ENCODE results near the gene SLC51B. TPM values are rescaled to one million over a fixed set of nuclear protein-coding genes. Genes with fewer than 3 reads are reported as not detected.

Gene SLC51B
- polyA plus RNA-seq, 3 donors, result not detected

DNA sequence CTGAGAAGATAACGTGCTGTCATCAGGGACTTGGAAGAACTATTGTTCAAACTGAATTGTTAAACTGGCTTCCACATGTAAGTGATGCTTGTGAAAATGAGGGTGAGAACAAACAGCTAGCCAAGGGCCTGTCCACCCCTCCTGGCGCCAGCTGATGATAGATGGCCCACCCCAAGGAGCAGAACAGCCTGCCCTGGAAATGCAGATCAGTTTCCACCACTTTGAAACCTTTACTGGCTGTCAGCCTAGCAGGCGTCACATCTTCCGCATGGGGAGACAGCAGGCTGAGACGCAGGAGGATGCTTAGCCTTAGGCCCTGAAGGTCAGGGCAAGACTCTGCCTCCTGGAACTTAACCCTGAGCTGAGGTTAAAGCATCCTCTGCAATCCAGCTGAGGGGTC is 6.4 kb upstream of the SLC51B start:
- no peaks in the 10 kb centered on the region for H3K27me3 ChIP-seq (ENCODE audit: control insufficient read depth in 2 of 2, insufficient read depth in 2 of 2, low read length in 2 of 2)
- H3K9ac ChIP-seq (ENCODE audit: insufficient read depth, low read length, poor library complexity, severe bottlenecking), result no peak overlapping the region
- DNase-seq, result no peak
- no peaks in the 10 kb centered on the region for H4K20me1 ChIP-seq (ENCODE audit: insufficient read depth, low read length)
- Mint-ChIP-seq H3K27ac (no peak overlapping the region), H3K4me1 (no peaks in the 10 kb centered on the region), H3K9me3 (peaks cover 0 to 1% (median 0%) of the 10 kb centered on the region in 7 donors), H3K36me3 (no peaks in the 10 kb centered on the region), H3K4me3 (no peak overlapping the region), H3K27me3 (ENCODE audit: low read depth in 3 of 3) (peaks cover 1 to 5% (median 3%) of the 10 kb centered on the region in 3 donors)
- WGBS (ENCODE audit: insufficient coverage), result 82% methylated on average over 5 of the region's 5 CpGs
- TF ChIP-seq, protein P1, sequence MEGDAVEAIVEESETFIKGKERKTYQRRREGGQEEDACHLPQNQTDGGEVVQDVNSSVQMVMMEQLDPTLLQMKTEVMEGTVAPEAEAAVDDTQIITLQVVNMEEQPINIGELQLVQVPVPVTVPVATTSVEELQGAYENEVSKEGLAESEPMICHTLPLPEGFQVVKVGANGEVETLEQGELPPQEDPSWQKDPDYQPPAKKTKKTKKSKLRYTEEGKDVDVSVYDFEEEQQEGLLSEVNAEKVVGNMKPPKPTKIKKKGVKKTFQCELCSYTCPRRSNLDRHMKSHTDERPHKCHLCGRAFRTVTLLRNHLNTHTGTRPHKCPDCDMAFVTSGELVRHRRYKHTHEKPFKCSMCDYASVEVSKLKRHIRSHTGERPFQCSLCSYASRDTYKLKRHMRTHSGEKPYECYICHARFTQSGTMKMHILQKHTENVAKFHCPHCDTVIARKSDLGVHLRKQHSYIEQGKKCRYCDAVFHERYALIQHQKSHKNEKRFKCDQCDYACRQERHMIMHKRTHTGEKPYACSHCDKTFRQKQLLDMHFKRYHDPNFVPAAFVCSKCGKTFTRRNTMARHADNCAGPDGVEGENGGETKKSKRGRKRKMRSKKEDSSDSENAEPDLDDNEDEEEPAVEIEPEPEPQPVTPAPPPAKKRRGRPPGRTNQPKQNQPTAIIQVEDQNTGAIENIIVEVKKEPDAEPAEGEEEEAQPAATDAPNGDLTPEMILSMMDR (IDR thresholded peaks at IDR 0.05), result no peak
- H3K36me3 ChIP-seq (replicated peaks in 1 of 2; ENCODE audit: control insufficient read depth in 1 of 2, insufficient read depth in 2 of 2, low read length in 2 of 2), result no peaks in the 10 kb centered on the region
- no peak overlapping the region for H3K4me2 ChIP-seq (replicated peaks; ENCODE audit: extremely low read depth, low read length, poor library complexity, severe bottlenecking)
- H3K79me2 ChIP-seq (ENCODE audit: insufficient read depth, low read length), result no peaks in the 10 kb centered on the region
- no peak overlapping the region for H3K27ac ChIP-seq (ENCODE audit: low read depth in 1 of 2, low read length in 2 of 2)
- intact Hi-C loops (cut with micrococcal nuclease), result loop anchor here in 1 of 2 donors (10.0 kb wide), 1 partner anchor 256 kb away; the partner anchor contains the start of gene RNU5A-1
- peaks cover 0 to under 1% of the 10 kb centered on the region in 2 donors for H3K4me1 ChIP-seq (ENCODE audit: control insufficient read depth in 1 of 2, insufficient read depth in 2 of 2, low read length in 2 of 2)
- H2AFZ ChIP-seq (ENCODE audit: insufficient read depth, low read depth, low read length, poor library complexity, severe bottlenecking), result no peak overlapping the region
- no peak overlapping the region for H3K4me3 ChIP-seq (replicated peaks in 1 of 3; ENCODE audit: low read depth in 2 of 3, low read length in 3 of 3)
- no peaks in the 10 kb centered on the region for H3K9me3 ChIP-seq (replicated peaks in 1 of 2; ENCODE audit: control insufficient read depth in 1 of 2, insufficient read depth in 1 of 2, low read length in 2 of 2)

DNA sequence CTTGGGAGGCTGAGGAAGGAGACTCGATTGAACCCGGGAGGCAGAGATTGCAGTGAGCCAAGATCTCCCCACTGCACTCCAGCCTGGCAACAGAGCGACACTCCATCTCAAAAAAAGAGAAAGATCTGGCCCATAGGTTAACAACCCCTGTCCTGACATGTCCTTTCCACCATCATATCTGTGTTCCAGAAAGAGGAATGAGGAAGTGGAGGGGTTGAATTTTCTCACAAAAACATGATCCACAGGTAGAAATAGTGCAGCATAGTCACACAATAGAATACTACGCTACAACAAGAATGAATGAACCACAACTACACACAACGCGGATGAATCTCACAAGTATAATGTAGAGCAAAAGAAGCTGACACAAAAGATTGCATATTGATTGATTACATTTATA is 4.7 kb upstream of the SLC51B start:
- Mint-ChIP-seq H3K4me3 (no peak overlapping the region), H3K27me3 (ENCODE audit: low read depth in 3 of 3) (peaks cover 2 to 7% (median 3%) of the 10 kb centered on the region in 3 donors), H3K4me1 (no peaks in the 10 kb centered on the region), H3K9me3 (peaks cover 0 to 1% (median 0%) of the 10 kb centered on the region in 7 donors), H3K27ac (no peak overlapping the region), H3K36me3 (no peaks in the 10 kb centered on the region)
- Histone ChIP-seq H3K4me2 (replicated peaks; ENCODE audit: extremely low read depth, low read length, poor library complexity, severe bottlenecking) (no peak overlapping the region), H3K9me3 (replicated peaks in 1 of 2; ENCODE audit: control insufficient read depth in 1 of 2, insufficient read depth in 1 of 2, low read length in 2 of 2) (no peaks in the 10 kb centered on the region), H4K20me1 (ENCODE audit: insufficient read depth, low read length) (no peaks in the 10 kb centered on the region), H3K36me3 (replicated peaks in 1 of 2; ENCODE audit: control insufficient read depth in 1 of 2, insufficient read depth in 2 of 2, low read length in 2 of 2) (no peaks in the 10 kb centered on the region), H3K27ac (ENCODE audit: low read depth in 1 of 2, low read length in 2 of 2) (no peak overlapping the region), H3K4me3 (replicated peaks in 1 of 3; ENCODE audit: low read depth in 2 of 3, low read length in 3 of 3) (no peak overlapping the region), H2AFZ (ENCODE audit: insufficient read depth, low read depth, low read length, poor library complexity, severe bottlenecking) (no peak overlapping the region), H3K9ac (ENCODE audit: insufficient read depth, low read length, poor library complexity, severe bottlenecking) (no peak overlapping the region), H3K79me2 (ENCODE audit: insufficient read depth, low read length) (no peaks in the 10 kb centered on the region), H3K27me3 (ENCODE audit: control insufficient read depth in 2 of 2, insufficient read depth in 2 of 2, low read length in 2 of 2) (no peaks in the 10 kb centered on the region), H3K4me1 (ENCODE audit: control insufficient read depth in 1 of 2, insufficient read depth in 2 of 2, low read length in 2 of 2) (no peaks in the 10 kb centered on the region)
- no peak for DNase-seq
- intact Hi-C loops (cut with micrococcal nuclease), result no loop called here
- WGBS (ENCODE audit: insufficient coverage), result no CpG with 5 or more reads among the region's 6 CpGs
- TF ChIP-seq, protein P1 (IDR thresholded peaks at IDR 0.05), result no peak
